NOMO-1 treated with DMSO at 0.1 percent for 48 hours (cell line): ENCODE data around the gene DET1.
"Not testable (repeated sequence)": the region's sequence is repeated elsewhere in the genome, so short reads cannot be mapped to it uniquely, and the experiment has no call there.

Experiments
- DNase-seq: peaks from one replicate; lab custom pipeline; 2025; ENCODE audit not compliant: unreplicated experiment; lab: John Stamatoyannopoulos, UW

DET1 gene

GRCh38 chr15:88546248-88547129 is at the start of gene DET1:
TSS of gene DET1 (minus strand) at chr15:88546681. CDS start at chr15:88531705, 14,976 bp downstream.
- DNase-seq: peak; percentile 97

GRCh38 chr15:88591384-88591783 is 44.9 kb upstream of the DET1 start:
- no peak for DNase-seq

GRCh38 chr15:88590759-88591158 is 44.3 kb upstream of the DET1 start:
- no peak for DNase-seq

- DNase-seq: no peak
Observed at GRCh38 chr15:88586401-88587162, 40.1 kb upstream of the DET1 start.

GRCh38 chr15:88580532-88580931 is 34.1 kb upstream of the DET1 start:
- no peak for DNase-seq

- no peak for DNase-seq
Observed at GRCh38 chr15:88579322-88579721, 32.8 kb upstream of the DET1 start.

- no peak for DNase-seq
Observed at GRCh38 chr15:88574655-88575054, 28.2 kb upstream of the DET1 start.

GRCh38 chr15:88574077-88574476 is 27.6 kb upstream of the DET1 start:
- no peak for DNase-seq

- no peak for DNase-seq
Observed at GRCh38 chr15:88571852-88572259, 25.4 kb upstream of the DET1 start.

- DNase-seq: no peak
Observed at GRCh38 chr15:88571153-88571851, 24.8 kb upstream of the DET1 start.

- DNase-seq: no peak
Observed at GRCh38 chr15:88568589-88568988, 22.1 kb upstream of the DET1 start.

- no peak for DNase-seq
Observed at GRCh38 chr15:88564741-88565140, 18.3 kb upstream of the DET1 start.

- no peak for DNase-seq
Observed at GRCh38 chr15:88563638-88564037, 17.2 kb upstream of the DET1 start.

GRCh38 chr15:88559565-88559964 is 13.1 kb upstream of the DET1 start:
- not testable (repeated sequence) for DNase-seq

GRCh38 chr15:88558026-88558425 is 11.5 kb upstream of the DET1 start:
- not testable (repeated sequence) for DNase-seq

GRCh38 chr15:88548009-88548408 is 1.5 kb upstream of the DET1 start:
- DNase-seq: not testable (repeated sequence)

- not testable (repeated sequence) for DNase-seq
Observed at GRCh38 chr15:88545578-88546247, 768 bp downstream of the DET1 start.

GRCh38 chr15:88543065-88543776 is 3.3 kb downstream of the DET1 start:
- no peak for DNase-seq

- DNase-seq: no peak
Observed at GRCh38 chr15:88542342-88542733, 4.1 kb downstream of the DET1 start.

- DNase-seq: no peak
Observed at GRCh38 chr15:88541709-88542341, 4.7 kb downstream of the DET1 start.
